Mesenchymal stem cell (in vitro differentiated cells and primary cell): ENCODE data around the gene OR52I2.

Source experiments
- DNase-seq: peaks from one replicate; pipeline ENCODE4 v3.0.0-alpha.2; 2013
- H2AFZ ChIP-seq: one replicate; pipeline ENCODE4 v1.6.1; 2013; ENCODE audit warnings: low read depth, mild to moderate bottlenecking, control low read depth, inconsistent platforms, low read length, moderate library complexity
- H2AK5ac ChIP-seq: 2 replicates; pipeline ENCODE4 v1.6.1; 2013; ENCODE audit warnings: low read length, moderate library complexity, mild to moderate bottlenecking, inconsistent platforms; ENCODE audit not compliant: severe bottlenecking
- H2BK120ac ChIP-seq: one replicate; pipeline ENCODE4 v1.6.1; 2013; ENCODE audit warnings: low read depth, mild to moderate bottlenecking, inconsistent platforms, low read length, moderate library complexity
- H2BK12ac ChIP-seq, 2 experiments: one replicate each; pipeline ENCODE4 v1.6.1; 2013; ENCODE audit warnings: inconsistent platforms in 2 of 2, low read length in 2 of 2, mild to moderate bottlenecking in 2 of 2, moderate library complexity in 2 of 2, control low read depth in 1 of 2
- H2BK15ac ChIP-seq: one replicate; pipeline ENCODE4 v1.6.1; 2013; ENCODE audit warnings: mild to moderate bottlenecking, low read depth, inconsistent platforms; ENCODE audit not compliant: poor library complexity, severe bottlenecking
- H2BK5ac ChIP-seq: 2 replicates; pipeline ENCODE4 v1.6.1; 2013; ENCODE audit warnings: low read depth, mild to moderate bottlenecking, low read length, control low read depth, inconsistent platforms; ENCODE audit not compliant: poor library complexity, severe bottlenecking
- H3K14ac ChIP-seq, 2 experiments: one replicate each; pipeline ENCODE4 v1.6.1; 2013; ENCODE audit warnings: inconsistent platforms in 2 of 2, low read length in 2 of 2, control low read depth in 1 of 2, mild to moderate bottlenecking in 1 of 2, moderate library complexity in 1 of 2
- H3K18ac ChIP-seq, 2 experiments: one replicate each; pipeline ENCODE4 v1.6.1; 2013; ENCODE audit warnings: inconsistent platforms in 2 of 2, low read length in 2 of 2, control low read depth in 1 of 2, low read depth in 1 of 2, mild to moderate bottlenecking in 1 of 2
- H3K23ac ChIP-seq, 2 experiments: one replicate each; pipeline ENCODE4 v1.6.1; 2013; ENCODE audit warnings: inconsistent platforms in 2 of 2, low read length in 2 of 2, mild to moderate bottlenecking in 2 of 2, moderate library complexity in 2 of 2, control low read depth in 1 of 2
- H3K27ac ChIP-seq: 2 replicates; pipeline ENCODE4 v1.5.1; 2013; ENCODE audit warnings: mild to moderate bottlenecking, moderate library complexity, low read length, control low read depth, inconsistent platforms; ENCODE audit not compliant: poor library complexity, severe bottlenecking
- H3K27me3 ChIP-seq, 2 experiments: 2 replicates each; pipeline versions ENCODE4 v1.6.1 to v1.7.0; 2013; ENCODE audit warnings: low read length in 2 of 2, mild to moderate bottlenecking in 2 of 2, moderate library complexity in 2 of 2, control low read depth in 1 of 2, inconsistent platforms in 1 of 2; ENCODE audit not compliant: control insufficient read depth in 1 of 2, insufficient read depth in 1 of 2
- H3K36me3 ChIP-seq, 2 experiments: 2 replicates each; pipeline versions ENCODE4 v1.6.1 to v1.7.0; 2013; ENCODE audit warnings: low read length in 2 of 2, control low read depth in 1 of 2, inconsistent platforms in 1 of 2, low read depth in 1 of 2, mild to moderate bottlenecking in 1 of 2; ENCODE audit not compliant: insufficient read depth in 2 of 2, control insufficient read depth in 1 of 2
- H3K4ac ChIP-seq, 2 experiments: one replicate each; pipeline ENCODE4 v1.6.1; 2013; ENCODE audit warnings: inconsistent platforms in 2 of 2, low read length in 2 of 2, mild to moderate bottlenecking in 2 of 2, moderate library complexity in 2 of 2, control low read depth in 1 of 2, low read depth in 1 of 2
- H3K4me1 ChIP-seq: 2 replicates; pipeline ENCODE4 v1.6.1; 2013; ENCODE audit warnings: low read depth, low read length, control low read depth; ENCODE audit not compliant: control insufficient read depth, insufficient read depth
- H3K4me2 ChIP-seq: 2 replicates; pipeline ENCODE4 v1.6.1; 2013; ENCODE audit warnings: low read length, mild to moderate bottlenecking, inconsistent platforms; ENCODE audit not compliant: poor library complexity, severe bottlenecking
- H3K4me3 ChIP-seq, 2 experiments: 2 replicates each; pipeline versions ENCODE4 v1.5.1 to v1.7.0; 2013; ENCODE audit warnings: low read length in 2 of 2, mild to moderate bottlenecking in 2 of 2, control low read depth in 1 of 2, low read depth in 1 of 2; ENCODE audit not compliant: insufficient read depth in 1 of 2
- H3K79me1 ChIP-seq: replicated peaks from 2 replicates; pipeline ENCODE4 v1.6.1; 2013; ENCODE audit warnings: mild to moderate bottlenecking, control low read depth, low read length, inconsistent platforms; ENCODE audit not compliant: poor library complexity, severe bottlenecking
- H3K9ac ChIP-seq: 2 replicates; pipeline ENCODE4 v1.7.0; 2013; ENCODE audit warnings: mild to moderate bottlenecking, low read length, moderate library complexity
- H3K9me3 ChIP-seq: 2 replicates; pipeline ENCODE4 v1.7.0; 2013; ENCODE audit warnings: mild to moderate bottlenecking, low read length; ENCODE audit not compliant: control insufficient read depth
- H4K8ac ChIP-seq: one replicate; pipeline ENCODE4 v1.6.1; 2013; ENCODE audit warnings: inconsistent platforms, mild to moderate bottlenecking, low read length, moderate library complexity
- H4K91ac ChIP-seq: one replicate; pipeline ENCODE4 v1.6.1; 2013; ENCODE audit warnings: mild to moderate bottlenecking, low read length, inconsistent platforms
- WGBS: methylation state at CpG from one replicate; pipeline ENCODE4 v1.1.7; 2013; ENCODE audit warnings: mixed read lengths; 5-methylcytosine and 5-hydroxymethylcytosine counted together

The OR52I2 gene

GRCh38 chr11:4576880-4577279 lies 4.7 kb upstream of the OR52I2 start:
- H3K4ac ChIP-seq, result no peak overlapping the region
- peaks cover 0 to 3% of the 10 kb centered on the region in 2 experiments for H3K27me3 ChIP-seq
- H2BK12ac ChIP-seq, result no peak overlapping the region
- H3K4me1 ChIP-seq, result no peaks in the 10 kb centered on the region
- no peak overlapping the region for H3K27ac ChIP-seq
- H2AK5ac ChIP-seq, result no peak overlapping the region
- H4K8ac ChIP-seq, result no peak overlapping the region
- no peak overlapping the region for H2BK15ac ChIP-seq
- 32% methylated on average over 3 of the region's 3 CpGs for WGBS
- H2BK120ac ChIP-seq, result no peak overlapping the region
- H2AFZ ChIP-seq, result no peak overlapping the region
- H3K4me3 ChIP-seq, result no peak overlapping the region
- H4K91ac ChIP-seq, result no peak overlapping the region
- H3K23ac ChIP-seq, result no peak overlapping the region
- H3K4me2 ChIP-seq, result no peak overlapping the region
- H3K9ac ChIP-seq, result no peak overlapping the region
- H3K9me3 ChIP-seq, result no peaks in the 10 kb centered on the region
- H3K79me1 ChIP-seq, result no peaks in the 10 kb centered on the region
- no peak overlapping the region for H2BK5ac ChIP-seq
- H3K14ac ChIP-seq, result no peak overlapping the region
- DNase-seq, result no peak
- H3K36me3 ChIP-seq, result no peaks in the 10 kb centered on the region
- no peak overlapping the region for H3K18ac ChIP-seq

- no peak overlapping the region for H3K23ac ChIP-seq
- no peak overlapping the region for H2BK5ac ChIP-seq
- H2AFZ ChIP-seq, result no peak overlapping the region
- H4K8ac ChIP-seq, result no peak overlapping the region
- peaks cover 0 to 3% of the 10 kb centered on the region in 2 experiments for H3K27me3 ChIP-seq
- no peaks in the 10 kb centered on the region for H3K4me1 ChIP-seq
- H2BK15ac ChIP-seq, result no peak overlapping the region
- H2BK12ac ChIP-seq, result no peak overlapping the region
- no peak overlapping the region for H3K14ac ChIP-seq
- H3K4me3 ChIP-seq, result no peak overlapping the region
- H3K4me2 ChIP-seq, result no peak overlapping the region
- H3K79me1 ChIP-seq, result no peaks in the 10 kb centered on the region
- H3K4ac ChIP-seq, result no peak overlapping the region
- H3K9me3 ChIP-seq, result no peaks in the 10 kb centered on the region
- no peak overlapping the region for H4K91ac ChIP-seq
- DNase-seq, result no peak
- H3K36me3 ChIP-seq, result no peaks in the 10 kb centered on the region
- no peak overlapping the region for H3K27ac ChIP-seq
- no peak overlapping the region for H2AK5ac ChIP-seq
- 50% methylated on average over 1 of the region's 2 CpGs for WGBS
- H3K9ac ChIP-seq, result no peak overlapping the region
- H2BK120ac ChIP-seq, result no peak overlapping the region
- no peak overlapping the region for H3K18ac ChIP-seq
Measured at GRCh38 chr11:4577761-4578160, 3.8 kb upstream of the OR52I2 start.

- 71% methylated on average over 6 of the region's 6 CpGs for WGBS
- H3K4me3 ChIP-seq, result no peak overlapping the region
Measured at GRCh38 chr11:4578624-4579023, 2.9 kb upstream of the OR52I2 start.

GRCh38 chr11:4580124-4580523 lies 1.4 kb upstream of the OR52I2 start:
- no peaks in the 10 kb centered on the region for H3K79me1 ChIP-seq
- H3K27me3 ChIP-seq, result peaks cover 0 to 9% of the 10 kb centered on the region in 2 experiments
- H4K91ac ChIP-seq, result no peak overlapping the region
- no peak overlapping the region for H3K14ac ChIP-seq
- H3K27ac ChIP-seq, result no peak overlapping the region
- no peak for DNase-seq
- H2AK5ac ChIP-seq, result no peak overlapping the region
- H3K23ac ChIP-seq, result no peak overlapping the region
- H2BK12ac ChIP-seq, result no peak overlapping the region
- WGBS, result 83% methylated on average over 1 of the region's 1 CpG
- H3K18ac ChIP-seq, result no peak overlapping the region
- no peak overlapping the region for H2AFZ ChIP-seq
- H3K36me3 ChIP-seq, result no peaks in the 10 kb centered on the region
- no peak overlapping the region for H2BK15ac ChIP-seq
- H2BK5ac ChIP-seq, result no peak overlapping the region
- no peak overlapping the region for H3K4ac ChIP-seq
- no peaks in the 10 kb centered on the region for H3K9me3 ChIP-seq
- H3K9ac ChIP-seq, result no peak overlapping the region
- H4K8ac ChIP-seq, result no peak overlapping the region
- H2BK120ac ChIP-seq, result no peak overlapping the region
- H3K4me2 ChIP-seq, result no peak overlapping the region
- no peaks in the 10 kb centered on the region for H3K4me1 ChIP-seq
- no peak overlapping the region for H3K4me3 ChIP-seq

More at GRCh38 chr11:4578624-4579023, 2.9 kb upstream of the OR52I2 start:
- Histone ChIP-seq H3K9me3 (no peaks in the 10 kb centered on the region), H3K4ac (no peak overlapping the region), H3K9ac (no peak overlapping the region), H3K36me3 (no peaks in the 10 kb centered on the region), H2BK15ac (no peak overlapping the region), H3K27ac (no peak overlapping the region), H2BK5ac (no peak overlapping the region), H3K79me1 (no peaks in the 10 kb centered on the region), H2AFZ (no peak overlapping the region), H2AK5ac (no peak overlapping the region), H3K23ac (no peak overlapping the region), H3K27me3 (peaks cover 0 to 3% of the 10 kb centered on the region in 2 experiments), H2BK120ac (no peak overlapping the region), H3K4me1 (no peaks in the 10 kb centered on the region), H2BK12ac (no peak overlapping the region), H4K8ac (no peak overlapping the region), H3K18ac (no peak overlapping the region), H3K4me2 (no peak overlapping the region), H3K14ac (no peak overlapping the region), H4K91ac (no peak overlapping the region)
- DNase-seq, result no peak
